Neural cell (in vitro differentiated cells): ENCODE data around the gene USP25. TPM values are rescaled to one million over a fixed set of nuclear protein-coding genes. Genes with fewer than 3 reads are reported as not detected.

Experiments
- H2AFZ ChIP-seq: fragments of 200-600, 300-800 bp; sonication (generic), shearing (Covaris generic); 2 replicates; pipeline ENCODE4 v1.6.0; 2014; ENCODE audit warnings: low read depth, mild to moderate bottlenecking, antibody characterized with exemption, low read length, moderate library complexity
- H3F3A ChIP-seq: fragments of 200-600 bp; shearing (Covaris generic); 2 replicates; pipeline ENCODE4 v1.6.1; 2016; ENCODE audit warnings: mild to moderate bottlenecking, moderate library complexity, mixed read lengths, antibody characterized with exemption, low read length; ENCODE audit not compliant: insufficient read depth, poor library complexity, severe bottlenecking
- H3K27ac ChIP-seq: fragments of 200-600, 300-800 bp; sonication (generic), shearing (Covaris generic); 2 replicates; pipeline ENCODE4 v1.5.1; 2014; ENCODE audit warnings: mild to moderate bottlenecking, low read length, moderate library complexity
- H3K27me3 ChIP-seq: fragments of 300-800, 200-600 bp; sonication (generic), shearing (Covaris generic); 2 replicates; pipeline ENCODE4 v1.6.0; 2014; ENCODE audit warnings: mild to moderate bottlenecking, low read depth, low read length, moderate library complexity; ENCODE audit not compliant: insufficient read depth
- H3K36me3 ChIP-seq: fragments of 300-800, 200-600 bp; sonication (generic), shearing (Covaris generic); 2 replicates; pipeline ENCODE4 v1.5.1; 2014; ENCODE audit warnings: mild to moderate bottlenecking, antibody characterized with exemption, low read length, moderate library complexity; ENCODE audit not compliant: insufficient read depth
- H3K4me2 ChIP-seq: fragments of 300-800, 200-600 bp; sonication (generic), shearing (Covaris generic); 2 replicates; pipeline ENCODE4 v1.6.0; 2014; ENCODE audit warnings: mild to moderate bottlenecking, low read length
- H3K4me3 ChIP-seq: fragments of 300-800, 200-600 bp; sonication (generic), shearing (Covaris generic); 2 replicates; pipeline ENCODE4 v1.5.1; 2014; ENCODE audit warnings: mild to moderate bottlenecking, low read length, moderate library complexity
- H3K79me2 ChIP-seq: fragments of 200-600 bp; shearing (Covaris generic); replicated peaks from 2 replicates; pipeline ENCODE4 v1.6.0; 2014; ENCODE audit warnings: mild to moderate bottlenecking, low read length, moderate library complexity; ENCODE audit not compliant: insufficient read depth
- H3K9ac ChIP-seq: fragments of 300-800, 200-600 bp; sonication (generic), shearing (Covaris generic); 2 replicates; pipeline ENCODE4 v1.6.1; 2016; ENCODE audit warnings: mild to moderate bottlenecking, low read length, mixed read lengths
- H3K9me2 ChIP-seq: fragments of 200-600 bp; shearing (Covaris generic); 2 replicates; pipeline ENCODE4 v1.6.1; 2016; ENCODE audit warnings: mild to moderate bottlenecking, low read length, mixed read lengths; ENCODE audit not compliant: insufficient read depth
- H3K9me3 ChIP-seq: fragments of 200-600, 300-800 bp; sonication (generic), shearing (Covaris generic); 2 replicates; pipeline ENCODE4 v1.6.1; 2016; ENCODE audit warnings: mild to moderate bottlenecking, mixed run types, low read length, moderate library complexity, mixed read lengths
- H4K20me1 ChIP-seq: fragments of 200-600 bp; shearing (Covaris generic); 2 replicates; pipeline ENCODE4 v1.6.1; 2016; ENCODE audit warnings: mild to moderate bottlenecking, mixed run types; ENCODE audit not compliant: insufficient read depth
- EP300 ChIP-seq: fragments of 450-650 bp; conservative IDR thresholded peaks from 2 replicates; pipeline ENCODE4 v1.6.1; 2014; ENCODE audit warnings: antibody characterized with exemption, mild to moderate bottlenecking, moderate library complexity; ENCODE audit not compliant: poor library complexity, severe bottlenecking
- MXI1 ChIP-seq: fragments of 450-650 bp; conservative IDR thresholded peaks from 2 replicates; pipeline ENCODE4 v1.6.1; 2014; ENCODE audit warnings: antibody characterized with exemption, mild to moderate bottlenecking; ENCODE audit not compliant: poor library complexity, severe bottlenecking
- POLR2AphosphoS5 ChIP-seq: IDR thresholded peaks from 2 replicates; pipeline ENCODE4 v1.6.1; 2012
- RAD21 ChIP-seq: fragments of 450-650 bp; conservative IDR thresholded peaks from 2 replicates; pipeline ENCODE4 v1.6.1; 2014; ENCODE audit warnings: antibody characterized with exemption, mild to moderate bottlenecking, moderate library complexity
- REST ChIP-seq: IDR thresholded peaks from 2 replicates; pipeline ENCODE4 v1.6.1; 2012; ENCODE audit warnings: borderline replicate concordance
- SMC3 ChIP-seq: fragments of 450-650 bp; conservative IDR thresholded peaks from 2 replicates; pipeline ENCODE4 v1.6.1; 2014; ENCODE audit warnings: antibody characterized with exemption, mild to moderate bottlenecking, moderate library complexity; ENCODE audit not compliant: poor library complexity
- TAF1 ChIP-seq: IDR thresholded peaks from 2 replicates; pipeline ENCODE4 v1.6.1; 2012; ENCODE audit warnings: low read depth
- polyA plus RNA-seq: library from polyadenylated mRNA; depleted of rRNA; stranded (reverse); fragments of >200 nt; gene quantifications from 2 replicates; pipeline ENCODE4 v1.2.3, GENCODE V29; 2014
- TF ChIP-seq, protein P1 (sequence below): fragments of 450-650 bp; IDR thresholded peaks from 2 replicates; pipeline ENCODE4 v1.5.1; 2014; ENCODE audit warnings: antibody characterized with exemption, mild to moderate bottlenecking, moderate library complexity; ENCODE audit not compliant: poor library complexity, severe bottlenecking

The USP25 gene
- polyA plus RNA-seq, 1 donor from 2014 or later, result 19.2 TPM

DNA sequence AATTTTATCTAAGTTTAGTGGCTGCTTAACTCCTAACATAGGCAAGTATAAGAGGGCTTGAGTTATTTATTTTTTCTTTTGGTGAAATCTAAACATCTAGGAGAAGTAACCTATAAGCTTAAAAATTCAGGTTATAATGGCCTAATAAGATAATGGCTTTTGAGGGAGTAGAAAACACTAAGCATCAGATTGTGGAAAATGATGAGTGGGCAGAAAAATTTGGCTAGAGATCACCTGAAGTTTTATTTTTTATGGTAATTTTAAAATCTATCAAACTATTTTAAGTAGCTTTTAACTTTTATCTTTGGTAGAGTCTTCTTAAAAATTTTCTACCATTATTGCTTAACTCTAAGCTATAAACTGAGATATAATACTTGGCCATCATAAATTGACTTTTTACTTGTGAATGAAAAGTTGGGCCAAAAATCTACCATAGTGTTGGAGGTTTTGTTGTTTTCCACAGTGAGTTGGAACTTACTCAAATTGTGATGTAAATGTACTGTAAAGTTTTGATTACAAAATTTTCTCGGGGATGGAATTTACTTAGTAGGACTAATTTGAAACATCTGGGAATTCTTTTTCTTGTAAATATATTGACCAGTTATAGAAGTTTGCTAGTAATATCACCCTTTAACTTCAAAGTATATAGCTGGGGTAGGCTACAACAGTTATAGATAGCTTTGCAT lies 63.9 kb downstream of the USP25 start:
- H3K36me3 ChIP-seq, result no peaks in the 10 kb centered on the region
- H3K4me3 ChIP-seq, result no peak overlapping the region
- H3K9me3 ChIP-seq, result no peaks in the 10 kb centered on the region
- no peak overlapping the region for H3K9ac ChIP-seq
- H3K79me2 ChIP-seq, result no peaks in the 10 kb centered on the region
- H3K9me2 ChIP-seq, result no peaks in the 10 kb centered on the region
- TF ChIP-seq RAD21 (no peak), REST (no peak), POLR2AphosphoS5 (no peak), SMC3 (no peak), MXI1 (no peak), TAF1 (no peak), EP300 (no peak)
- TF ChIP-seq, protein P1, sequence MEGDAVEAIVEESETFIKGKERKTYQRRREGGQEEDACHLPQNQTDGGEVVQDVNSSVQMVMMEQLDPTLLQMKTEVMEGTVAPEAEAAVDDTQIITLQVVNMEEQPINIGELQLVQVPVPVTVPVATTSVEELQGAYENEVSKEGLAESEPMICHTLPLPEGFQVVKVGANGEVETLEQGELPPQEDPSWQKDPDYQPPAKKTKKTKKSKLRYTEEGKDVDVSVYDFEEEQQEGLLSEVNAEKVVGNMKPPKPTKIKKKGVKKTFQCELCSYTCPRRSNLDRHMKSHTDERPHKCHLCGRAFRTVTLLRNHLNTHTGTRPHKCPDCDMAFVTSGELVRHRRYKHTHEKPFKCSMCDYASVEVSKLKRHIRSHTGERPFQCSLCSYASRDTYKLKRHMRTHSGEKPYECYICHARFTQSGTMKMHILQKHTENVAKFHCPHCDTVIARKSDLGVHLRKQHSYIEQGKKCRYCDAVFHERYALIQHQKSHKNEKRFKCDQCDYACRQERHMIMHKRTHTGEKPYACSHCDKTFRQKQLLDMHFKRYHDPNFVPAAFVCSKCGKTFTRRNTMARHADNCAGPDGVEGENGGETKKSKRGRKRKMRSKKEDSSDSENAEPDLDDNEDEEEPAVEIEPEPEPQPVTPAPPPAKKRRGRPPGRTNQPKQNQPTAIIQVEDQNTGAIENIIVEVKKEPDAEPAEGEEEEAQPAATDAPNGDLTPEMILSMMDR, result no peak
- no peaks in the 10 kb centered on the region for H3F3A ChIP-seq
- H3K27me3 ChIP-seq, result no peaks in the 10 kb centered on the region
- H3K4me2 ChIP-seq, result no peak overlapping the region
- H4K20me1 ChIP-seq, result no peaks in the 10 kb centered on the region
- no peak overlapping the region for H3K27ac ChIP-seq
- no peak overlapping the region for H2AFZ ChIP-seq

- H4K20me1 ChIP-seq, result no peaks in the 10 kb centered on the region
- H3K9ac ChIP-seq, result no peak overlapping the region
- no peaks in the 10 kb centered on the region for H3K36me3 ChIP-seq
- H3K9me3 ChIP-seq, result no peaks in the 10 kb centered on the region
- no peaks in the 10 kb centered on the region for H3F3A ChIP-seq
- no peak overlapping the region for H3K27ac ChIP-seq
- no peak overlapping the region for H2AFZ ChIP-seq
- no peaks in the 10 kb centered on the region for H3K79me2 ChIP-seq
- H3K27me3 ChIP-seq, result no peaks in the 10 kb centered on the region
- no peak overlapping the region for H3K4me3 ChIP-seq
- H3K4me2 ChIP-seq, result no peak overlapping the region
- H3K9me2 ChIP-seq, result no peaks in the 10 kb centered on the region
- TF ChIP-seq MXI1, result no peak
- TF ChIP-seq TAF1, result no peak
- TF ChIP-seq RAD21, result no peak
- no peak for TF ChIP-seq EP300
- no peak for TF ChIP-seq REST
These were observed 64.6 kb downstream of the USP25 start for GRCh38 chr21:15794277-15794912.
